K562 (cell line): ENCODE results near the gene DIP2C. TPM values are rescaled to one million over a fixed set of nuclear protein-coding genes. Genes with fewer than 3 reads are reported as not detected.

Source experiments
- ATAC-seq: fragments of 200-7000 bp; cut with Tn5 transposase; 3 replicates; pipeline ENCODE4 v1.9.1; 2020; ENCODE audit warnings: moderate library complexity
- BruUV-seq: library from RNA; stranded (reverse); fragments of 400-500 nt; replicated peaks from 2 replicates; lab custom pipeline; 2021; lab: Mats Ljungman, UMichigan
- CTCF ChIA-PET: fragments of 300-600 bp; formaldehyde crosslinking; extraction: SDS; loops from one replicate; lab custom pipeline; 2021; ENCODE audit warnings: low intra/inter-chr PET ratio; lab: Yijun Ruan, JAX
- POLR2A ChIA-PET: fragments of 300-600, 350-650 bp; sonication (Branson Sonifier 250); formaldehyde crosslinking; extraction: SDS; loops from one replicate; lab custom pipeline; 2021; ENCODE audit warnings: antibody characterized with exemption, inconsistent platforms; lab: Yijun Ruan, JAX
- DNase-seq, 4 experiments: peaks; one replicate each; pipeline versions ENCODE4 v3.0.0 to v3.0.0-alpha.2; 2011 to 2018; ENCODE audit warnings: low spot score in 3 of 4, mixed read lengths in 3 of 4; ENCODE audit errors: extremely low read depth in 1 of 4
- FAIRE-seq: peaks from 2 replicates; lab custom pipeline; 2011; peaks lifted over from hg19 to GRCh38; lab: Jason Lieb, UNC
- H2AFZ ChIP-seq: 2 replicates; pipeline ENCODE4 v1.6.0; 2011; ENCODE audit warnings: low read depth, low read length, control low read depth, inconsistent platforms
- H3K27ac ChIP-seq: fragments of 200-600 bp; 3 replicates; pipeline ENCODE4 v1.8.0; 2011; ENCODE audit warnings: low read depth, mild to moderate bottlenecking, control low read depth, inconsistent platforms, low read length, moderate library complexity, mixed read lengths; ENCODE audit errors: extremely low read depth
- H3K27me3 ChIP-seq, 2 experiments: fragments of 300-600 bp in 1 of 2; 2 replicates in 1 of 2; 3 replicates in 1 of 2; pipeline versions ENCODE4 v1.6.0 to v1.8.0; 2011; ENCODE audit warnings: inconsistent platforms in 2 of 2, low read length in 2 of 2, mild to moderate bottlenecking in 1 of 2, mixed read lengths in 1 of 2, moderate library complexity in 1 of 2; ENCODE audit not compliant: control insufficient read depth in 2 of 2, insufficient read depth in 2 of 2
- H3K36me3 ChIP-seq: fragments of 300-600 bp; 3 replicates; pipeline ENCODE4 v1.8.0; 2011; ENCODE audit warnings: mild to moderate bottlenecking, low read length, inconsistent platforms; ENCODE audit not compliant: control insufficient read depth, insufficient read depth
- H3K4me1 ChIP-seq, 2 experiments: fragments of 200-600 bp in 1 of 2; replicated peaks in 1 of 2; 2 replicates in 1 of 2; 3 replicates in 1 of 2; pipeline versions ENCODE4 v1.5.1 to v1.8.0; 2011; ENCODE audit warnings: inconsistent platforms in 2 of 2, low read length in 2 of 2, mild to moderate bottlenecking in 1 of 2, mixed read lengths in 1 of 2, moderate library complexity in 1 of 2; ENCODE audit not compliant: control insufficient read depth in 2 of 2, insufficient read depth in 2 of 2
- H3K4me2 ChIP-seq: 2 replicates; pipeline ENCODE4 v1.6.1; 2011; ENCODE audit warnings: low read length, control low read depth, inconsistent platforms, mixed read lengths; ENCODE audit not compliant: insufficient read depth
- H3K4me3 ChIP-seq: fragments of 200-600 bp; sonication (generic), shearing (Covaris generic); 2 replicates; pipeline ENCODE4 v1.5.1; 2016; ENCODE audit warnings: control low read depth, inconsistent platforms
- H3K79me2 ChIP-seq: fragments of 200-600 bp; 3 replicates; pipeline ENCODE4 v1.8.0; 2011; ENCODE audit warnings: low read length, inconsistent platforms; ENCODE audit not compliant: control insufficient read depth, insufficient read depth
- H3K9ac ChIP-seq, 2 experiments: 2 replicates each; pipeline versions ENCODE4 v1.6.0 to v1.6.1; 2011; ENCODE audit warnings: low read depth in 2 of 2, low read length in 2 of 2, control low read depth in 1 of 2, inconsistent platforms in 1 of 2, mild to moderate bottlenecking in 1 of 2, mixed read lengths in 1 of 2; ENCODE audit not compliant: insufficient read depth in 1 of 2
- H3K9me1 ChIP-seq: one replicate; pipeline ENCODE4 v1.6.0; 2011; ENCODE audit warnings: inconsistent platforms, mild to moderate bottlenecking, low read length, moderate library complexity; ENCODE audit not compliant: control insufficient read depth, insufficient read depth
- H3K9me3 ChIP-seq: replicated peaks from 2 replicates; pipeline ENCODE4 v1.5.1; 2011; ENCODE audit warnings: low read depth, low read length, inconsistent platforms; ENCODE audit not compliant: control insufficient read depth, insufficient read depth
- H4K20me1 ChIP-seq: replicated peaks from 2 replicates; pipeline ENCODE4 v1.6.1; 2011; ENCODE audit warnings: low read length, inconsistent platforms, mixed read lengths; ENCODE audit not compliant: control insufficient read depth, insufficient read depth
- BRD9 ChIP-seq: fragments of 450-650 bp; IDR thresholded peaks from 2 replicates; pipeline ENCODE4 v1.6.1; 2018; ENCODE audit warnings: low read depth; ENCODE audit not compliant: partially characterized antibody
- CBX3 ChIP-seq, 2 experiments: IDR thresholded peaks; 1 replicate in 1 of 2; 2 replicates in 1 of 2; pipeline ENCODE4 v1.6.1; 2012; ENCODE audit warnings: inconsistent platforms in 2 of 2, low read length in 2 of 2, borderline replicate concordance in 1 of 2, control low read depth in 1 of 2
- CCNT2 ChIP-seq: IDR thresholded peaks from 2 replicates; pipeline ENCODE4 v1.6.1; 2011; ENCODE audit warnings: borderline replicate concordance, low read depth, mild to moderate bottlenecking, moderate library complexity, mixed read lengths, low read length; ENCODE audit not compliant: insufficient read length; ENCODE audit errors: extremely low read depth
- CREB1 ChIP-seq, 2 experiments: sonication (generic) in 1 of 2; formaldehyde crosslinking in 1 of 2; IDR thresholded peaks; 2 replicates each; pipeline versions ENCODE4 v1.6.1 to v1.8.0; 2012 to 2022; ENCODE audit warnings: inconsistent platforms in 1 of 2, mild to moderate bottlenecking in 1 of 2, missing genetic modification reagents in 1 of 2, moderate library complexity in 1 of 2
- DPF2 ChIP-seq: fragments of 450-650 bp; IDR thresholded peaks from 2 replicates; pipeline ENCODE4 v1.6.1; 2016
- FOXJ2 ChIP-seq: fragments of 200-800 bp; sonication (Bioruptor generic); IDR thresholded peaks from 2 replicates; pipeline ENCODE4 v1.6.1; 2016; ENCODE audit warnings: missing genetic modification characterization, missing compliant biosample characterization
- FOXP1 ChIP-seq: sonication (generic); formaldehyde crosslinking; IDR thresholded peaks from 2 replicates; pipeline ENCODE4 v1.8.0; 2022; ENCODE audit warnings: mild to moderate bottlenecking, missing genetic modification reagents
- HDAC8 ChIP-seq: fragments of 450-650 bp; IDR thresholded peaks from 2 replicates; pipeline ENCODE4 v1.6.1; 2016; ENCODE audit warnings: mild to moderate bottlenecking, missing genetic modification characterization, moderate library complexity, missing compliant biosample characterization
- KDM4B ChIP-seq, 2 experiments: fragments of 450-650 bp in 1 of 2; sonication (generic) in 1 of 2; IDR thresholded peaks; 2 replicates each; pipeline ENCODE4 v1.6.1; 2016 to 2017; ENCODE audit warnings: borderline replicate concordance in 2 of 2, antibody characterized with exemption in 1 of 2, low read depth in 1 of 2, mild to moderate bottlenecking in 1 of 2
- MECOM ChIP-seq: fragments of 250-450 bp; sonication (Bioruptor Pico); IDR thresholded peaks from 2 replicates; pipeline ENCODE4 v1.8.0; 2022; ENCODE audit warnings: inconsistent platforms
- NCOA1 ChIP-seq: fragments of 450-650 bp; IDR thresholded peaks from 2 replicates; pipeline ENCODE4 v1.6.1; 2016; ENCODE audit warnings: low read depth
- NFXL1 ChIP-seq: fragments of 450-650 bp; formaldehyde crosslinking; IDR thresholded peaks from 2 replicates; pipeline ENCODE4 v1.4.0; 2021; ENCODE audit warnings: mild to moderate bottlenecking
- NKRF ChIP-seq: fragments of 450-650 bp; IDR thresholded peaks from 2 replicates; pipeline ENCODE4 v1.6.1; 2016; ENCODE audit warnings: borderline replicate concordance
- NR2C1 ChIP-seq, 2 experiments: fragments of 450-650 bp; IDR thresholded peaks; 2 replicates each; pipeline ENCODE4 v1.6.1; 2017; ENCODE audit warnings: mild to moderate bottlenecking in 2 of 2, antibody characterized with exemption in 1 of 2, inconsistent platforms in 1 of 2, missing compliant biosample characterization in 1 of 2, missing genetic modification characterization in 1 of 2
- SOX6 ChIP-seq: fragments of 450-650 bp; IDR thresholded peaks from 2 replicates; pipeline ENCODE4 v1.6.1; 2014; ENCODE audit warnings: mild to moderate bottlenecking
- TBP ChIP-seq: optimal IDR thresholded peaks from 2 replicates; pipeline ENCODE3; 2011; ENCODE audit warnings: low read depth, low read length, improper control_type of control experiment
- TFE3 ChIP-seq: fragments of 450-650 bp; formaldehyde crosslinking; IDR thresholded peaks from 2 replicates; pipeline ENCODE4 v1.4.0; 2020; ENCODE audit warnings: mild to moderate bottlenecking, mixed read lengths
- ZFP1 ChIP-seq: fragments of 450-650 bp; formaldehyde crosslinking; IDR thresholded peaks from 2 replicates; pipeline ENCODE4 v1.4.0; 2020; ENCODE audit warnings: mild to moderate bottlenecking, mixed read lengths
- ZNF124 ChIP-seq: sonication (generic); formaldehyde crosslinking; IDR thresholded peaks from 2 replicates; pipeline ENCODE4 v1.8.1; 2022; ENCODE audit warnings: missing genetic modification reagents
- ZNF184 ChIP-seq: sonication (generic); formaldehyde crosslinking; IDR thresholded peaks from 2 replicates; pipeline ENCODE4 v1.5.0; 2020; ENCODE audit warnings: missing genetic modification reagents
- WGBS: fragments of 100-300 bp; shearing (Covaris generic); methylation state at CpG from one replicate; pipeline ENCODE4 v1.1.6; 2016; ENCODE audit warnings: low coverage, mixed read lengths; ENCODE audit not compliant: insufficient coverage; ENCODE audit errors: missing lambda C conversion rate; 5-methylcytosine and 5-hydroxymethylcytosine counted together
- in situ Hi-C: fragments of 300-500 bp; cut with MboI; formaldehyde crosslinking; loops from 4 replicates; pipeline ENCODE4 v1.15.0; 2018; ENCODE audit warnings: inconsistent platforms, mixed read lengths
- intact Hi-C: fragments of 100-400 bp; cut with micrococcal nuclease; formaldehyde crosslinking; loops from 2 replicates; pipeline ENCODE4 v1.14.2; 2022
- polyA plus RNA-seq, 8 experiments: library from polyadenylated mRNA; depleted of rRNA in 4 of 8; stranded (reverse) in 5 of 8; unstranded in 3 of 8; fragments of >200 nt; fragmentation: Nextera tagmentation in 2 of 8; fragmentation: Illumina TruSeq in 1 of 8; extraction: Ambion mirVana in 2 of 8; extraction: Trizol in 1 of 8; gene quantifications; 2 replicates each; pipeline versions ENCODE4 v1.2.1 to v1.2.3, GENCODE V29; 2011 to 2014; ENCODE audit warnings: inconsistent platforms in 1 of 8, missing spikeins in 1 of 8
- total RNA-seq, 7 experiments: library from RNA; depleted of rRNA in 6 of 7; stranded (reverse); fragments of >200 nt in 6 of 7; fragmentation: Illumina TruSeq in 2 of 7; extraction: Trizol in 2 of 7; gene quantifications; 2 replicates each; pipeline versions ENCODE4 v1.2.1 to v1.2.3, GENCODE V29; 2011 to 2021; ENCODE audit warnings: low replicate concordance in 1 of 7

The DIP2C gene
- total and polyA plus RNA-seq, 9 of the 15 experiments (the other 6 are each of a cell fraction or from before 2014, with no cell fraction given), result 0.01 TPM; not detected in 8

DNA sequence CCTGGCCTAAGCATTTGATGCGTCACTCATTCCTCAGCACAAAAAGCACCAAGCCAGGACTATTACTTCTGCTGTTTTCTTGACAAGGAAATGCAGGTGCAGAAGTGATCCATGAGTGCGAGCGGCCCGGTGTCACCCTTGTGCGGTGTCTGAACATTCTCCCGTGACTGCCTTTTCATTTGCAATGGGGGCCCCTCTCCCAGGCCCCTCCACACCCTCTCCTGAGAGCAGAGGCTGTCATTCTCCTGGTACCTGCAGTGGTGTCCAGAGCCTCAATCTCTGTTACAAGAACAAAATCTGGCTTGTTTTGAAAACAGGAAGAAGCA, 213.1 kb downstream of the DIP2C start:
- CTCF ChIA-PET, result no interaction called here

More for the DNA sequence above, 213.1 kb downstream of the DIP2C start:
- no peak for DNase-seq
- WGBS, result 0% methylated on average over 6 of the region's 6 CpGs
- ATAC-seq, result no peak
- no peaks in the 10 kb centered on the region for H3K79me2 ChIP-seq
- in situ Hi-C loops, result no loop called here
- H3K4me3 ChIP-seq, result no peak overlapping the region
- POLR2A ChIA-PET, result no interaction called here
- H4K20me1 ChIP-seq, result 0 out of 2 replicates have a peak, but pooled peaks cover 3% of the 10 kb centered on the region
- no peak overlapping the region for H3K9ac ChIP-seq
- no peak overlapping the region for H3K4me2 ChIP-seq
- FAIRE-seq, result no peak
- no peaks in the 10 kb centered on the region for H3K36me3 ChIP-seq
- H3K9me1 ChIP-seq, result no peaks in the 10 kb centered on the region
- H3K9me3 ChIP-seq, result no peaks in the 10 kb centered on the region
- H2AFZ ChIP-seq, result no peak overlapping the region
- H3K27ac ChIP-seq, result no peak overlapping the region
- H3K27me3 ChIP-seq, result peaks cover 15 to 35% of the 10 kb centered on the region in 2 experiments; a peak in 4 of 5 replicates
- intact Hi-C loops, result no loop called here
- H3K4me1 ChIP-seq, result no peaks in the 10 kb centered on the region; a peak in 1 of 5 replicates
- TF ChIP-seq TBP, result no peak
- no peak for TF ChIP-seq FOXP1
- TF ChIP-seq NFXL1, result no peak
- TF ChIP-seq ZNF124 (CRISPR knock-in tag), result no peak
- TF ChIP-seq NR2C1 (IDR thresholded peaks at IDR 0.05), result no peak
- no peak for TF ChIP-seq NR2C1 (tag; IDR thresholded peaks at IDR 0.05)
- no peak for TF ChIP-seq BRD9
- TF ChIP-seq CBX3 (IDR thresholded peaks at IDR 0.05; ENCODE audit: borderline replicate concordance in 1 of 2, low read length in 2 of 2), result no peak
- TF ChIP-seq ZFP1, result no peak
- no peak for TF ChIP-seq SOX6
- TF ChIP-seq DPF2, result no peak
- TF ChIP-seq TFE3 (CRISPR knock-in tag), result no peak
- no peak for TF ChIP-seq ZNF184 (CRISPR knock-in tag)
- TF ChIP-seq NKRF, result no peak
- TF ChIP-seq KDM4B (IDR thresholded peaks at IDR 0.05; ENCODE audit: borderline replicate concordance in 2 of 2, low read depth in 1 of 2), result no peak
- no peak for TF ChIP-seq NCOA1
- no peak for TF ChIP-seq CREB1 (IDR thresholded peaks at IDR 0.05)
- no peak for TF ChIP-seq CREB1 (CRISPR knock-in tag; IDR thresholded peaks at IDR 0.05)
- TF ChIP-seq CCNT2, result no peak
- TF ChIP-seq MECOM (CRISPR knock-in tag), result no peak
- no peak for TF ChIP-seq HDAC8
- TF ChIP-seq FOXJ2 (tag), result no peak
- BruUV-seq, result no TSS peak
